HG03095 (cell line): Measurements from ENCODE around the gene KL.

Source experiments
- ATAC-seq: cut with Tn5 transposase; IDR thresholded peaks from one replicate; pipeline ENCODE4 v1.9.1; 2021; ENCODE audit warnings: moderate library complexity; ENCODE audit not compliant: unreplicated experiment

Gene KL

DNA sequence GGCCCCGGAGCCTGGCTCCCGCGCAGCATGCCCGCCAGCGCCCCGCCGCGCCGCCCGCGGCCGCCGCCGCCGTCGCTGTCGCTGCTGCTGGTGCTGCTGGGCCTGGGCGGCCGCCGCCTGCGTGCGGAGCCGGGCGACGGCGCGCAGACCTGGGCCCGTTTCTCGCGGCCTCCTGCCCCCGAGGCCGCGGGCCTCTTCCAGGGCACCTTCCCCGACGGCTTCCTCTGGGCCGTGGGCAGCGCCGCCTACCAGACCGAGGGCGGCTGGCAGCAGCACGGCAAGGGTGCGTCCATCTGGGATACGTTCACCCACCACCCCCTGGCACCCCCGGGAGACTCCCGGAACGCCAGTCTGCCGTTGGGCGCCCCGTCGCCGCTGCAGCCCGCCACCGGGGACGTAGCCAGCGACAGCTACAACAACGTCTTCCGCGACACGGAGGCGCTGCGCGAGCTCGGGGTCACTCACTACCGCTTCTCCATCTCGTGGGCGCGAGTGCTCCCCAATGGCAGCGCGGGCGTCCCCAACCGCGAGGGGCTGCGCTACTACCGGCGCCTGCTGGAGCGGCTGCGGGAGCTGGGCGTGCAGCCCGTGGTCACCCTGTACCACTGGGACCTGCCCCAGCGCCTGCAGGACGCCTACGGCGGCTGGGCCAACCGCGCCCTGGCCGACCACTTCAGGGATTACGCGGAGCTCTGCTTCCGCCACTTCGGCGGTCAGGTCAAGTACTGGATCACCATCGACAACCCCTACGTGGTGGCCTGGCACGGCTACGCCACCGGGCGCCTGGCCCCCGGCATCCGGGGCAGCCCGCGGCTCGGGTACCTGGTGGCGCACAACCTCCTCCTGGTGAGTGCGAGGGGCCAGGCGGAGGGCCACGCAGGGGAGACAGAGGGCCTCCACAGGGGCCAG is at the start of gene KL:
Gene KL (plus strand): TSS at position 10 of the 909 bp plus-strand sequence. CDS start 18 bp downstream, at position 28.
- no peak for ATAC-seq

GRCh38 chr13:32967584-32968182 is 48.5 kb upstream of the KL start:
- no peak for ATAC-seq

DNA sequence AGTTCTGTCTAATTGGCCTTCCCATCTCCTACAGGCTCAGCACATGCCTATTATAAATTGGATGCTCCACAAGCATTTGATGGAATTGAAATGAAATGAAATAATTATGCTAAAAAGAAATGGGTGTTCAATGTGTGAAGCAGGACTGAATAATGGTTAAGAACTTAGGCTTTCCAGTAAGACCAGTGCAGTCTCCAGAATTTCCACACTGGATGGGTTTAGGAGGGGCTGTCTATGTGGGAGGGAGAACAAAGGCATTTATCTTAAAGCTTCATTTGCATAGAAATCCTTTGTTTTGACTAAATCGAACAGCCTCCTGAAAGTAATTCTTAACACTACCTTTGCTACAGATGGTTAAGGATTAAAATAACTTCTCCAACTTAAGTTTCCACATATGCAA is 47.9 kb upstream of the KL start:
- ATAC-seq, result no peak

DNA sequence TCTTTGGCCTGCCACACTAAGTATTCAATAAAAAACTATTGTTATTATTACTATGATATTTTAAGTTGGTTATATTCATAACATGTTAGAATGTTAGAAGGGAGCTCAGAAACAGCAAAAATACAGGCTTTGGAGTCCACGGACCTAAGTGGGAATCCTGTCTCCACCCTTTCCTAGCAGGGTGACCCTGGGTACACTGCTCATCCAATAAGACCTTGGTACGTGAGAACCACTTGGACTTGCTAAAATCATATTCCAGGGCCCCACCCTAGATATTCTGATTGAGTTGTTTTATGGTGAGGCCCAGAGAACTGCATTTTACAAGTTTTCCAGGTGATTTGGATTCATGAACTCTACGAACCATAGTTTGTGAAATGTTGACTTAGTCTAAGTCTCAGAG is 47.4 kb upstream of the KL start:
- ATAC-seq, result no peak

- peak; percentile 90 for ATAC-seq
Observed at GRCh38 chr13:32969516-32969941, 46.7 kb upstream of the KL start.

DNA sequence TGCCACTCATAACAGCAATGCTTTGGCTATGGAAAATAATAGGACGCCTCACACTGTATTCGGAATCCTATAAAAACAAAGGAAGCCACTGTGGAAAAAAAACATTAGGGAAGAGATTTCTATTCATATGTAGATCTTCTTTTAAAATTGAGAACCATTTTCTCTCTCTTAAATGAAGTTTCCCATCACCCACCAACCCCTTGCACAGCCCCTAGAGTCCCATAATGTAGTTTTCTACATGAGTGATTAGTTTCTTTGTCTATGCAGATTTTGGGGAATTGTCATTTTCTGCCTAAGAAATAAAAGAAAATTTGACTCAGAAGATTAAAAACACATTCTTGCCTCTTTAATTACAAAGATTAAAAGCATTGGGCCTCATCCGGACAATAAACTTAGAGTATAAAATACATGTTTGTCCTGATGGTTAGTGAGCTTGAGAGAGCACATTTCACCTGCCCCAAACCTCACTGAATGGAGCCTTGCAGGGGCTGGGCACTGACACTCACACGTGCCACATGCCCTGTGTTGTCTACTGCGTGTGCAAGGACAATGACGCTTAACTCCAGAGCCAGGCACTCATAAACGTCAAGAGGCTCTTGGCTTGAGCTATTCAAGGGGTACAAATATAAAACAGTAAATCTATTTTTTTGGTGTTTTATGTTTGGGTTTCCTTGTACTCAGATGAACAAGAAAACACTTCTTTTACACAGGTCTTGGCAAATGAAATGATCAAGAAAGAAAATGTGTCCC is 40.0 kb upstream of the KL start:
- ATAC-seq, result no peak

- ATAC-seq, result no peak
Observed at GRCh38 chr13:32976912-32977311, 39.3 kb upstream of the KL start.

GRCh38 chr13:32977321-32977720 is 38.9 kb upstream of the KL start:
- ATAC-seq, result no peak

- no peak for ATAC-seq
Observed at GRCh38 chr13:32978278-32978677, 37.9 kb upstream of the KL start.

DNA sequence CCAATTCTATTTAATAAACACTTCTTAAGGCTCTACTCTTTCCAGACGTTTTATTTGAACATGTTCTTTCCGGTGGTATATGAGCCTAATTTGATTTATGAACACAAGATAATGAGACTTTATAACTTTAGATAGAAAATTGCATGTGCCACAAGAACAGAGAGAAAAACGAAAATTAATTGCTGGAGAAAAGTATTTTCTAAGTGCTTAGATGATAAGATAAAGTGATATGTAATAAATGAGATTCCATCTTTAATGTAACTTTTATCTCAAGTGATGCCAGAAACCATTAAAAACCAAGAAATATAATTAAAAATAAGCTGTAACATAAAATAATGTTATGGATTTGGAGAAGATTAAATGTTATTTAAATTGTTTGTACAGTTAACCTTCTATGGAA is 33.2 kb upstream of the KL start:
- no peak for ATAC-seq

GRCh38 chr13:32984857-32985626 is 31.2 kb upstream of the KL start:
- ATAC-seq, result no peak

- no peak for ATAC-seq
Observed at GRCh38 chr13:32986552-32986951, 29.7 kb upstream of the KL start.

GRCh38 chr13:32987462-32987861 is 28.8 kb upstream of the KL start:
- no peak for ATAC-seq

DNA sequence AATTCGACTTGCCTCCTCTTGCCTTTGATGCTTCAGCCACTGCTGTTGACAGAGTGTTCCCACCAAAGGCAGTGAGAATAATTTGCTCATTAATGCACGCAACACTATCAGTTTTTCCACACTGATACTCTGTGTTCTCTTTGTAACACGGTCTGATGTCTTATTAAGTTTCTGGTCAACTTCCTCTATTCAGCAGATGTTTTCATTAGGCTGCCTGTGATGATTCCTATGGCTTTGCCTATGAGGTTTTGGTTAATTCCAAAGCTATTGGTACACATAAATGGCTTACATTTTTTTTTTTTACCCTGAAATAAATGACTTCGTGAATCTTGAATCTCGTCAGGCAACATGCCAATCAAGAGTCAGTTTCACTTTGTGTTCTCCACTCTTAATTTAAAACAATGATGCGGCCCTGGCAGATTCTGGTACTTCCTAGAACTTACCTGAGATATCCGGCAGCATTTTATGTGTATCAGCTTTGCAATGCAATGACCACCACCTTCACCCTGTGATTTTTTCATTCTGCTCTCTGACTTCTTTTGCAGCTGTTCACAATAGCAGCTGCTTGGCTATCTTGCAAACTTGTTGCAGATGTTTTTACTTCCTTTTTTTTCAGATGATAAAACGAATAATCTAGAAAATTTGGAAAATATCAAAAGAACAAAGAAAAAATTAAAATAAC is 27.5 kb upstream of the KL start:
- no peak for ATAC-seq

- ATAC-seq, result no peak
Observed at GRCh38 chr13:32989290-32989667, 26.9 kb upstream of the KL start.

DNA sequence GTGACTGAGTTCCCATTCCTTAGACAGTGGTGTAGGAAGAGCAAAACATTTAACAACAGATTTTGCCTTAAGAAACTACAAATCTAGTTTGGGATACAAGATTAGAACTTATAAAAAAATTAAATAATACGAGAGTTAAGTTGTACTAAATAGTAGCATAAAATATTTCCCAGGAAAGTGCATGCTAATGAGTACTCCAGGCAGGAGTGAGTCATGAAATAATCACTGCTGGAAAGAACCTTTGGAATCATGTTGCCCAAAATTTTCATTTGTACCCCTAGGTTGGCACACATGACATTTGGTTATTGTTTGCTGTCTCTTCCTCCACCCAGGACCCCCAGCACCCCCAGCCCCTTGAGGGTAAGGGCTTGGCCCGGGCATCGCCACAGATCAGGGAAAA is 26.3 kb upstream of the KL start:
- ATAC-seq, result no peak

DNA sequence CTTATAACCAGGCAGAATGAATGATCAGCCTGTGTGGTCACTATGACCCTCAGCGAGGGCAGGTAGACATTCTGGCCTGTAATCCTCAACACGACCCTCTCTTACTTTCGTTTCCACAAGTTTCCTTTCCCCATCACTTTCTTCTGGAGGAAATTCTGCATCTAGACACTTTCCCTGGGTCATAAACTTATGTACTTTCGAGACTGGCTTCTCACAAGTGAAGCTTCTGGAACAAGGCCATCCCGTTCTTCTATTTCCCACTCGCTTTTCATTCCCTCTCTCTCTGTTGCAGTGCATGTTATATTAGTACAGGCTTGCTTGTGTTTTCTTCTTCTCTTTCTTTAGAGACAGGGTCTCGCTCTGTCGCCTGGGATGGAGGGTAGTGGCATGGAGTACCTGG is 23.1 kb upstream of the KL start:
- no peak for ATAC-seq

DNA sequence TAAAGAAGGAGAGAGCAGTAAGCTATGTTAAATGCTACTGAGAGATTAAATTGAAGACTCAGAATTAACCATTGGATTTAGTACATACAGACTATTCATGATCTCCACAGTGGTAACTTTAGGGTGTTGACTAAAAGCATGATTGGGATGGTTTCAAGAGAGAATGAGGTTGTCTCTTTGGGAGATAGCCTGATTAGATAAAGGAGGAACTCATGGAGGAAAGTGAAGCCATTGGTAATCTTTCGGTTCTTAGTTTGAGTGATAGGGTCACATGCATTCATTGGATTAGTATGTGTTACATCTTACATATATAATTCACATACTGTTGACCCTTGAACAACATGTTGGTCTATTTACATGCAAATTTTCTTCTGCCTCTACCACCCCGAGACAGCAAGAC is 18.8 kb upstream of the KL start:
- ATAC-seq, result no peak

DNA sequence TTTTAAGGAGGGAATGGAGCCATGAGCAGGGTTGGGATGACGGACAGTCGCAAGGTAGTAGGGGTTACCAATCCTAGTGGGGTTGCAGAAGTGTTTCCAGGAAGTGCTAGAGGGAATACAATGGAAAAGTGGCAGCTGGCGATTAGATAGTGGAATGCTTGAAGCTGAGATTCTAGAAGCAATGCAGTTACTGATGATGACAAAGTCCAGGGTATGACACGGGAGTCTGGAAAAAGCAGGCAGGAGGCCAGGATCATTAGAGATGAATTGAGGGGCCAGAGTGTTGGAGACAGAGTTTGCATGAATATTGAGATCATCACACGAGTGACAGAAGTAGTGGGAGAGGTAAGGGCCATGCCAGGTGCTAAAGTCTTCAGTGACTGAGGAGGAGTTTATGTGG is 17.3 kb upstream of the KL start:
- ATAC-seq, result no peak

- ATAC-seq, result no peak
Observed at GRCh38 chr13:33000365-33000764, 15.9 kb upstream of the KL start.
